H1 (cell line): ENCODE measurements around the gene DUS1L. TPM values are rescaled to one million over a fixed set of nuclear protein-coding genes. Genes with fewer than 3 reads are reported as not detected.

Experiments used
- CTCF ChIA-PET: fragments of 300-600 bp; sonication (Branson Sonifier 250); formaldehyde crosslinking; loops from one replicate; lab custom pipeline; 2021; ENCODE audit not compliant: partially characterized antibody; lab: Charles Lee
- POLR2A ChIA-PET: fragments of 300-600 bp; sonication (Branson Sonifier 250); formaldehyde crosslinking; loops from one replicate; lab custom pipeline; 2021; ENCODE audit warnings: inconsistent platforms; ENCODE audit not compliant: partially characterized antibody; lab: Charles Lee
- DNase-seq, 2 experiments: peaks; one replicate each; pipeline versions ENCODE4 v3.0.0 to v3.0.0-alpha.2; 2010 to 2022; ENCODE audit warnings: low spot score in 2 of 2, low read depth in 1 of 2, mixed read lengths in 1 of 2
- FAIRE-seq: peaks from 2 replicates; lab custom pipeline; 2011; peaks lifted over from hg19 to GRCh38; lab: Jason Lieb, UNC
- H2AFZ ChIP-seq: 2 replicates; pipeline ENCODE4 v1.8.1; 2012; ENCODE audit warnings: low read length, inconsistent platforms
- H2AK5ac ChIP-seq: 2 replicates; pipeline ENCODE4 v1.6.1; 2013; ENCODE audit warnings: low read depth, low read length
- H2BK120ac ChIP-seq: replicated peaks from 2 replicates; pipeline ENCODE3; 2013; ENCODE audit warnings: low read depth, low read length, inconsistent platforms
- H2BK12ac ChIP-seq: 2 replicates; pipeline ENCODE4 v1.6.1; 2013; ENCODE audit warnings: low read depth, low read length
- H2BK15ac ChIP-seq: 2 replicates; pipeline ENCODE4 v1.6.1; 2013; ENCODE audit warnings: low read length
- H2BK20ac ChIP-seq: 2 replicates; pipeline ENCODE4 v1.6.1; 2013; ENCODE audit warnings: low read length
- H2BK5ac ChIP-seq: 2 replicates; pipeline ENCODE4 v1.6.1; 2013; ENCODE audit warnings: low read depth, low read length
- H3K14ac ChIP-seq: 2 replicates; pipeline ENCODE4 v1.6.1; 2013; ENCODE audit warnings: inconsistent platforms; ENCODE audit not compliant: insufficient read length
- H3K18ac ChIP-seq: 2 replicates; pipeline ENCODE4 v1.6.1; 2013; ENCODE audit warnings: low read length; ENCODE audit errors: extremely low read depth
- H3K23ac ChIP-seq: 2 replicates; pipeline ENCODE4 v1.6.1; 2013; ENCODE audit warnings: inconsistent platforms; ENCODE audit not compliant: insufficient read length
- H3K23me2 ChIP-seq: 2 replicates; pipeline ENCODE4 v1.6.1; 2013; ENCODE audit warnings: low read depth, low read length
- H3K27ac ChIP-seq: 2 replicates; pipeline ENCODE4 v1.6.1; 2011; ENCODE audit warnings: low read depth, low read length, inconsistent platforms
- H3K27me3 ChIP-seq, 4 experiments: replicated peaks in 1 of 4; 1 replicate in 1 of 4; 2 replicates in 3 of 4; pipeline versions ENCODE4 v1.6.1 to v1.8.1; 2011 to 2013; ENCODE audit warnings: low read length in 3 of 4, mild to moderate bottlenecking in 3 of 4, inconsistent platforms in 2 of 4, mixed read lengths in 2 of 4, moderate library complexity in 1 of 4; ENCODE audit not compliant: control insufficient read depth in 3 of 4, insufficient read depth in 3 of 4; ENCODE audit errors: extremely low read depth in 1 of 4
- H3K36me3 ChIP-seq, 4 experiments: 2 replicates each; pipeline versions ENCODE4 v1.6.1 to v1.8.1; 2011 to 2013; ENCODE audit warnings: mild to moderate bottlenecking in 4 of 4, low read length in 3 of 4, moderate library complexity in 2 of 4, control low read depth in 1 of 4, inconsistent platforms in 1 of 4; ENCODE audit not compliant: insufficient read depth in 4 of 4, control insufficient read depth in 2 of 4
- H3K4ac ChIP-seq: replicated peaks from 2 replicates; pipeline ENCODE3; 2013; ENCODE audit warnings: low read length, low read depth, mixed read lengths, inconsistent platforms; ENCODE audit not compliant: insufficient read length
- H3K4me1 ChIP-seq, 4 experiments: replicated peaks in 1 of 4; 1 replicate in 1 of 4; 2 replicates in 3 of 4; pipeline versions ENCODE4 v1.6.1 to v1.8.1; 2011 to 2013; ENCODE audit warnings: low read length in 3 of 4, inconsistent platforms in 2 of 4, mixed read lengths in 1 of 4; ENCODE audit not compliant: insufficient read depth in 4 of 4, control insufficient read depth in 3 of 4
- H3K4me2 ChIP-seq, 2 experiments: 2 replicates each; pipeline versions ENCODE4 v1.6.1 to v1.8.1; 2011 to 2013; ENCODE audit warnings: low read depth in 2 of 2, low read length in 2 of 2, control low read depth in 1 of 2, inconsistent platforms in 1 of 2, mild to moderate bottlenecking in 1 of 2; ENCODE audit not compliant: insufficient read depth in 1 of 2
- H3K4me3 ChIP-seq, 4 experiments: fragments of 200-600, 300-600 bp in 1 of 4; sonication (generic), shearing (Covaris generic), sonication (Bioruptor Twin) in 1 of 4; 2 replicates each; pipeline versions ENCODE4 v1.5.1 to v1.8.1; 2011 to 2016; ENCODE audit warnings: low read length in 4 of 4, low read depth in 3 of 4, control low read depth in 2 of 4, inconsistent platforms in 2 of 4, mild to moderate bottlenecking in 2 of 4, mixed read lengths in 1 of 4, moderate library complexity in 1 of 4; ENCODE audit not compliant: insufficient read depth in 2 of 4; ENCODE audit errors: extremely low read depth in 1 of 4
- H3K56ac ChIP-seq: replicated peaks from 2 replicates; pipeline ENCODE3; 2013; ENCODE audit warnings: low read depth, mild to moderate bottlenecking, mixed read lengths, low read length, inconsistent platforms; ENCODE audit not compliant: insufficient read length
- H3K79me1 ChIP-seq: 2 replicates; pipeline ENCODE4 v1.6.1; 2013; ENCODE audit warnings: low read depth, low read length, control low read depth
- H3K79me2 ChIP-seq, 2 experiments: 2 replicates each; pipeline versions ENCODE4 v1.6.1 to v1.8.1; 2012 to 2013; ENCODE audit warnings: low read length in 2 of 2, mild to moderate bottlenecking in 2 of 2, inconsistent platforms in 1 of 2; ENCODE audit not compliant: insufficient read depth in 2 of 2, control insufficient read depth in 1 of 2
- H3K9ac ChIP-seq, 4 experiments: replicated peaks in 1 of 4; 1 replicate in 1 of 4; 2 replicates in 3 of 4; pipeline versions ENCODE4 v1.6.1 to v1.8.1; 2011 to 2013; ENCODE audit warnings: low read depth in 3 of 4, low read length in 3 of 4, control low read depth in 2 of 4, mild to moderate bottlenecking in 2 of 4, moderate library complexity in 2 of 4, inconsistent platforms in 1 of 4; ENCODE audit errors: extremely low read depth in 1 of 4
- H3K9me3 ChIP-seq, 2 experiments: 2 replicates each; pipeline versions ENCODE4 v1.6.1 to v1.8.1; 2012 to 2013; ENCODE audit warnings: mild to moderate bottlenecking in 2 of 2, moderate library complexity in 2 of 2, control low read depth in 1 of 2, inconsistent platforms in 1 of 2, low read depth in 1 of 2, low read length in 1 of 2, mixed read lengths in 1 of 2; ENCODE audit not compliant: insufficient read depth in 2 of 2
- H4K20me1 ChIP-seq, 2 experiments: replicated peaks in 1 of 2; 2 replicates each; pipeline versions ENCODE3 to v1.8.1; 2011 to 2013; ENCODE audit warnings: inconsistent platforms in 2 of 2, low read length in 2 of 2, mild to moderate bottlenecking in 1 of 2; ENCODE audit not compliant: insufficient read depth in 2 of 2, control insufficient read depth in 1 of 2
- H4K5ac ChIP-seq: 2 replicates; pipeline ENCODE4 v1.6.1; 2013; ENCODE audit warnings: low read length, low read depth, mixed read lengths, inconsistent platforms; ENCODE audit not compliant: insufficient read length
- H4K8ac ChIP-seq: 2 replicates; pipeline ENCODE4 v1.8.0; 2013; ENCODE audit warnings: mild to moderate bottlenecking, moderate library complexity, low read length, inconsistent platforms; ENCODE audit not compliant: insufficient read depth; ENCODE audit errors: extremely low read depth
- H4K91ac ChIP-seq: replicated peaks from 2 replicates; pipeline ENCODE3; 2013; ENCODE audit warnings: low read length, mixed read lengths, inconsistent platforms; ENCODE audit not compliant: insufficient read length
- BCL11A ChIP-seq, 2 experiments: IDR thresholded peaks; one replicate each; pipeline ENCODE4 v1.6.1; 2011; ENCODE audit warnings: low read depth in 2 of 2, low read length in 2 of 2, mild to moderate bottlenecking in 2 of 2
- CHD2 ChIP-seq: IDR thresholded peaks from 2 replicates; pipeline ENCODE4 v1.6.1; 2012; ENCODE audit warnings: low read length, improper control_type of control experiment
- NRF1 ChIP-seq: IDR thresholded peaks from 2 replicates; pipeline ENCODE4 v1.6.1; 2011; ENCODE audit warnings: mild to moderate bottlenecking, low read depth, low read length, improper control_type of control experiment
- RAD21 ChIP-seq, 2 experiments: IDR thresholded peaks in 1 of 2; conservative IDR thresholded peaks in 1 of 2; 2 replicates each; pipeline ENCODE4 v1.6.1; 2011; ENCODE audit warnings: low read depth in 2 of 2, low read length in 2 of 2, improper control_type of control experiment in 1 of 2, inconsistent platforms in 1 of 2, mild to moderate bottlenecking in 1 of 2, moderate library complexity in 1 of 2
- SIX5 ChIP-seq: IDR thresholded peaks from 2 replicates; pipeline ENCODE4 v1.6.1; 2011; ENCODE audit warnings: mild to moderate bottlenecking, low read depth, low read length
- SP4 ChIP-seq: IDR thresholded peaks from 2 replicates; pipeline ENCODE4 v1.6.1; 2012; ENCODE audit warnings: low read length, inconsistent platforms
- SUZ12 ChIP-seq: fragments of 200-600 bp; sonication (generic); IDR thresholded peaks from 2 replicates; pipeline ENCODE4 v1.6.1; 2012; ENCODE audit warnings: mild to moderate bottlenecking, inconsistent platforms, low read length, moderate library complexity, mixed read lengths
- WGBS, 2 experiments: shearing (Covaris generic) in 1 of 2; methylation state at CpG; one replicate each; pipeline versions ENCODE4 v1.1.6 to v1.1.7; 2013 to 2015; ENCODE audit warnings: low lambda C conversion rate in 2 of 2, mixed read lengths in 2 of 2, inconsistent platforms in 1 of 2, low coverage in 1 of 2, missing lambda C conversion rate in 1 of 2; ENCODE audit not compliant: insufficient replicate concordance in 2 of 2, insufficient coverage in 1 of 2, insufficient read length in 1 of 2; ENCODE audit errors: extremely low coverage in 1 of 2, missing lambda C conversion rate in 1 of 2; 5-methylcytosine and 5-hydroxymethylcytosine counted together
- polyA plus RNA-seq, 7 experiments: library from polyadenylated mRNA; depleted of rRNA in 3 of 7; stranded (reverse) in 5 of 7; unstranded in 2 of 7; fragments of >200 nt in 5 of 7; fragments of 200-250 nt in 2 of 7; gene quantifications; 1 replicate in 5 of 7; 2 replicates in 1 of 7; 4 replicates in 1 of 7; pipeline versions ENCODE4 v1.2.1 to v1.2.3, GENCODE V29; 2011 to 2013; ENCODE audit warnings: missing spikeins in 2 of 7, mixed read lengths in 2 of 7
- total RNA-seq: library from RNA; stranded (reverse); fragmentation: NEBNext Ultra II Directional; extraction: Animal tissue kit (Norgen Biotek cat#: 25700); gene quantifications from 2 replicates; pipeline ENCODE4 v1.2.1, GENCODE V29; 2021
- TF ChIP-seq, protein P1 (sequence below): IDR thresholded peaks from 2 replicates; pipeline ENCODE4 v1.6.1; 2011; ENCODE audit warnings: low read length, improper control_type of control experiment
- TF ChIP-seq, protein P2 (sequence below): IDR thresholded peaks from 2 replicates; pipeline ENCODE4 v1.6.1; 2012; ENCODE audit warnings: inconsistent platforms

DUS1L gene
- total and polyA plus RNA-seq, 2 of the 8 experiments (the other 6 are each of a cell fraction or from before 2014, with no cell fraction given), result 34.5 to 69.1 TPM

DNA sequence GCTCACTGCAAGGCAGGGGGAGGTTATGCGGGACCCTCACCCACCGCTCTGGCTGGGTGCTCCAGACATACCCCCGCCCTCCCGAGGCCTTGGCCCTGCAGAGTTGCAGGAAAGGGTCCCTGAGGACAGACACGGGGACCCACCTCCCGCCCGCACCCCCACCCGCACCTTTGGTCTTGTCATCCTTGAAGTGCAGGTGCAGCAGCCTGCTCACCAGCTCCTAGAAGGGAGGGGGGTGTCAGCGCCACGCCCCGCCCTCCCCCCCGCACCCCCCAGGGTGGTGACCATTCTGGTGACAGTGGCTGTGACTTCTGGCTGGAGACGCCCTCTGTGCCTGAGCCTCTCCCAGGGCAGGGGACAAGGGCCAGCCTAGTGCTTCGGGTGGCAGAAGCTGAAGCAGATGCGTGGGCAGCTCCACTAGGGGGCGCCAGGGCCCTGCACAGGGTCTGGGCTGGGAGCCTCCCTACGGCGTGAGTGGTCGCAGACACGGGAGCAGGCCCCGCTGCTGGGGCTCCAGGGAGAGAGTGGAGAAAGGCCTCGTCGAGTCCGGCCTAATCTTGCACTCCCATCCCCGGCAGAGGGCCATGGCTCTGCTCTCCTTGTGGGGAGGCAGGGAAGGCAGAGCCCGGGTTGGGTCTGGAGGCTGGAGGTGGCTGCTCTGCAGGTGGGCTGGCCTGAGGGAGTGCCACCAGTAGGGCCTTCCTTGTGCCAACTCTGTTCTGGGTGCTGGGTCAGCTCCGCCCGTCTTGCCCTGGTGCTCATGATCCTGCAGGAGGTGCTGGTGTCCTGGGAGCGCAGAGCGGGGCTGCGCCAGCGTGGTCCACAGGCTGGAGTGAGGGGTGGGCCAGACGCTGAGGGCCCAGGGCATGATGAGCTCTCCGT lies 45.7 kb downstream of the DUS1L start:
- FAIRE-seq (no peak), DNase-seq (peak in 1 of 2 experiments; percentile 93)
- H2AFZ ChIP-seq, result no peak overlapping the region
- peaks cover 4% of the 10 kb centered on the region; the same call in 1 of the 2 replicates for H3K79me1 ChIP-seq
- WGBS, 2 experiments, result 66% methylated on average over 30 of the region's 34 CpGs; no CpG with 5 or more reads in 1 of the 2 experiments
- H3K4me3 ChIP-seq, result no peak overlapping the region
- H3K4ac ChIP-seq, result no peak overlapping the region
- H3K23me2 ChIP-seq, result peaks cover 12% of the 10 kb centered on the region
- no peak overlapping the region for H3K4me2 ChIP-seq
- H4K5ac ChIP-seq, result no peak overlapping the region
- POLR2A ChIA-PET, result interaction anchor here (0.6 to 4.3 kb wide), 25 partner anchors 11 to 147 kb away, joined by 3 to 13 read pairs (median 5); partner anchors contain the start of genes DCXR, DUS1L, FASN and GPS1
- no peak overlapping the region for H2BK120ac ChIP-seq
- H4K91ac ChIP-seq, result no peak overlapping the region
- no peak overlapping the region for H2AK5ac ChIP-seq
- H3K56ac ChIP-seq, result no peak overlapping the region
- CTCF ChIA-PET, result interaction anchor here (0.5 to 4.7 kb wide), 49 partner anchors 9 to 420 kb away, joined by 3 to 29 read pairs (median 4); partner anchors contain the start of genes ASPSCR1, DCXR, DUS1L and MAFG
- no peak overlapping the region for H3K18ac ChIP-seq
- H2BK12ac ChIP-seq, result no peak overlapping the region
- no peaks in the 10 kb centered on the region for H3K9me3 ChIP-seq
- H3K14ac ChIP-seq, result no peak overlapping the region
- no peak overlapping the region for H2BK5ac ChIP-seq
- no peaks in the 10 kb centered on the region for H3K27me3 ChIP-seq
- H3K4me1 ChIP-seq, result peaks cover 0 to 14% (median 8%) of the 10 kb centered on the region in 4 experiments; a peak in 5 of 7 replicates
- H3K23ac ChIP-seq, result no peak overlapping the region
- H3K9ac ChIP-seq, result no peak overlapping the region
- peaks cover 0 to 12% of the 10 kb centered on the region in 2 experiments; a peak in 1 of 4 replicates for H3K79me2 ChIP-seq
- H3K27ac ChIP-seq, result no peak overlapping the region
- H2BK15ac ChIP-seq, result no peak overlapping the region
- no peaks in the 10 kb centered on the region for H3K36me3 ChIP-seq
- no peak overlapping the region; the same call in 1 of the 2 replicates for H4K8ac ChIP-seq
- no peak overlapping the region for H2BK20ac ChIP-seq
- peaks cover 7 to 15% of the 10 kb centered on the region in 2 experiments for H4K20me1 ChIP-seq
- TF ChIP-seq, protein P1, sequence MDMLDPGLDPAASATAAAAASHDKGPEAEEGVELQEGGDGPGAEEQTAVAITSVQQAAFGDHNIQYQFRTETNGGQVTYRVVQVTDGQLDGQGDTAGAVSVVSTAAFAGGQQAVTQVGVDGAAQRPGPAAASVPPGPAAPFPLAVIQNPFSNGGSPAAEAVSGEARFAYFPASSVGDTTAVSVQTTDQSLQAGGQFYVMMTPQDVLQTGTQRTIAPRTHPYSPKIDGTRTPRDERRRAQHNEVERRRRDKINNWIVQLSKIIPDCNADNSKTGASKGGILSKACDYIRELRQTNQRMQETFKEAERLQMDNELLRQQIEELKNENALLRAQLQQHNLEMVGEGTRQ, result no peak
- TF ChIP-seq CHD2, result 0 out of 2 replicates have a peak, but pooled peaks have one; percentile 12
- TF ChIP-seq BCL11A (IDR thresholded peaks at IDR 0.05; ENCODE audit: low read depth in 2 of 2, low read length in 2 of 2), result no peak
- TF ChIP-seq SP4, result no peak
- TF ChIP-seq, protein P2, sequence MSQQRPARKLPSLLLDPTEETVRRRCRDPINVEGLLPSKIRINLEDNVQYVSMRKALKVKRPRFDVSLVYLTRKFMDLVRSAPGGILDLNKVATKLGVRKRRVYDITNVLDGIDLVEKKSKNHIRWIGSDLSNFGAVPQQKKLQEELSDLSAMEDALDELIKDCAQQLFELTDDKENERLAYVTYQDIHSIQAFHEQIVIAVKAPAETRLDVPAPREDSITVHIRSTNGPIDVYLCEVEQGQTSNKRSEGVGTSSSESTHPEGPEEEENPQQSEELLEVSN, result no peak
- TF ChIP-seq SIX5, result no peak
- no peak for TF ChIP-seq NRF1
- peak; percentile 56 to 69 for TF ChIP-seq RAD21 (IDR thresholded peaks at IDR 0.05 in 1 of 2, conservative IDR thresholded peaks at IDR 0.05 in 1 of 2; ENCODE audit: low read depth in 2 of 2, low read length in 2 of 2)
- TF ChIP-seq SUZ12, result no peak
